GM19395 (cell line): Measurements from ENCODE around the gene CAPN2.
"Not testable (repeated sequence)": the region's sequence is repeated elsewhere in the genome, so short reads cannot be mapped to it uniquely, and the experiment has no call there.

Experiments used
- ATAC-seq: cut with Tn5 transposase; IDR thresholded peaks from one replicate; pipeline ENCODE4 v1.9.1; 2021; ENCODE audit warnings: mild to moderate bottlenecking, moderate library complexity; ENCODE audit not compliant: unreplicated experiment

The CAPN2 gene

DNA sequence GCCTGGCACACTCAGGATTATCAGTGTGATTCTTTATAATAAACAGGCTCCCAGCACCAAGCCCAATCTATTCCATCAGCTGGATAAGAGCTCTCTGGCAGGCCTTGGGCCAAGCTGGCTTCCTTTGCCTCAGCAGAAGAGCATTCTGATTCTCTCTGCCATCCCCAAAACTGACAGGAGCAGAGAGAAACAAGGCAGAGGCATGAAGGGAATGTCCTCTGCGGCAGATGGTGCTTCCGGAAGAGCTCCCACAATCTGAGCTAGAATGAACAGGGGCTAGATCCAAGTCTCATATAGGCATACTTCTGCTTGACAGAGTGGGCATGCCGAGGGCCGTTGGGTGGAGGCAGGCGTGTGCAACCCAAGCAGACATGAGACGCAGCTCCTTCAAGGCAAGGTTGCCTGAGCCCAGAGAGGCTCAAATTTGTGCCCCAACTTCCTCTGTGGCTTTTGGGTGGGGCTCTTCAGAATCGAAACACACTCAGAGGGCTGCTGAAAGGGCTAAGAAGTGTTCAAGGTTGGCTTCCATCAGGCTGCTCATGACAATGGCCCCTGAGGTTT is 4.0 kb downstream of the CAPN2 start:
- peak; percentile 70 for ATAC-seq

DNA sequence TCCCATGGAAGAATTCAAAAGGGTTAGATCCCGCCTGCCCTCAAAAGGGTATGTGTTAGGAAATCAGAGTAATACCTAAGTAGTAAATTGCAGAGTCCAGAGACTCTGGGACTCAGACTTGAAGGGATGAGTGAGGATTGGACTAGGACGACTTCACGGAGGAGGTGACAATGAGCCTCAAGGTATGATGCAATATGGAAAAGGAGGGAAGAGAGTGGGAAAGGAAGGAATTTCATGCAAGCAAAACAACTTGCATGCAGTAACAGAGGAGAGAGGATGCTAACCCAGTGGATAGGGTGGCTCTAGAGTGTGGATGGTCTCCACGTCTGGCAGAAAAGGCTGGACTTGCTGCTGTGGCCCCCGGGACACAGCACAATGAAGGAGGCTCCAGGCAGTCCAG is 4.8 kb downstream of the CAPN2 start:
- ATAC-seq: no peak

DNA sequence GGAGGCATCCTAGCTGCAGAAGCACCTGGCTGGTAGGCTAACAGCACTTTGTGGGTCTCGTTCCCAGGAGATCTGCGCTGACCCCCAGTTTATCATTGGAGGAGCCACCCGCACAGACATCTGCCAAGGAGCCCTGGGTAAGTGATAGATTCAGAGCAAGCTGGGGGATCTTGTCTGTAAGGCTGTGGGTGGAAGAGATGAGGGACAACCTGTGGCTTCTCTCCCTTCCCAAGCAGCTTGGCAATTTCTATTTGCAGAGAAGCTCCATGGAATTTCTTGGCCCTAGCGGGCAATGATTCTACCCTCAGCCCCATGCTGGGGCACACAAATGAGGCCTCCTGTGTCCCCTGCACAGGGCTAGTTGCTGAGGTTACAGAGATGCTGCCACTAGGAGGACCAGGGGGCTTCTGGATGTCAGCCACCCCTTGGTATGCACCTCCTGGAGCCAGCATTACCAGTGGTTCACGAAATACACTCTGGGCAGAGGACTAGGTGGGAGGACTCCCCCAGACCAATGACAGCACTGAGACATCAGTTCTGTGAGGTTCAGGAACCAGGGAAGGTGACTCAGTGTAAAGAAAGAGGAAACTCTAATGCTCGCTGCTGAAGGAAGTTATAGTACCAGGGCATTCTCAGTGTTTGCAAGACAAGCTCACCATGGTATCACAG is 5.5 kb downstream of the CAPN2 start:
- ATAC-seq: no peak

DNA sequence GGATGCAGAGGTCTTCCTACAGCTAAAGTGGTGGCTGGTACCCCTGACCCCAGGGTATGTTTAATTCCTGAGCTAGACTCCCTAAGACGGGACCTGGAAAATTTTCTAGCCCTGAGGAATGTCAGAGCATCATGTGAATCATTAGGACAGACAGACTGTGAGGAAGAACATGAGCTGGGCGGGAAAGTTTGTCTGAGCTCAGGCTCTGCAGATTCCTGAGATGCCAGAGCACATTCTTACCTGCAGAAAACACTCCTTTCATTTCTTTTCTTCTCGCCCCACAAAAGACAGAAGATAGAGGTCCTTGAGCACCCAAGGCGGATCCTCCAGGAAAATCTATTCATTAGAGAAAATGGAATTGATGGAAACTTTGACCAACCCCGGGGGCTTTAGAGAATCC is 6.5 kb downstream of the CAPN2 start:
- no peak for ATAC-seq

DNA sequence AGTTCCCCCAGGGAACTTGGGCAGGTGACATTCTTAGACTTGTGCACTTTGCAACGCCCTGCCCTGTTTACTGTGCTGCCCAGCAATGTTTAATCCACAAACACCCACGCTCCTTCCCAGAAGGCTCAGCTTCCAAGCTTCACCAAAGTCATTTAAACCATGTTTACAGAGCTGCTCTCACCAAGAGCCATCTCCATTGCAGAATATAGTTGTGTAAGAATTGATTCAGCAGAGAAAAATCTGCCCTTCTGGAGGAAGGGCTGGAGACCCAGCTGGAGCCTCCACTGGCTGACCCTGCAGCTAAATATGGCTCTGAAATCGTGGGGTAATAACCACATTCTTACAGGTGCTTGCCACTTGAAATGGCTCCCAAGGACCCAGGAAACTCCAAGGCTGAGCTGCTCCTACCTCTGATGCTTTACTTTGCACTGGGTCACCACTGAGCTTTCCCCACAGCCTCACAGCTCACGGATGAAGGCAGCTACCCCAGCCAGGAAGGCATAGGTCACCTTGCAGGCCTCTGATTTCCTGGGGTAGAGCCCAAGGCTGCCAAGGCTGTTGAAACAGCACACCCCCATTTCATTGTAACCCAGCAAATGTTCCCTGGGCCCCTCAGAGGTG is 8.7 kb downstream of the CAPN2 start:
- ATAC-seq: no peak

DNA sequence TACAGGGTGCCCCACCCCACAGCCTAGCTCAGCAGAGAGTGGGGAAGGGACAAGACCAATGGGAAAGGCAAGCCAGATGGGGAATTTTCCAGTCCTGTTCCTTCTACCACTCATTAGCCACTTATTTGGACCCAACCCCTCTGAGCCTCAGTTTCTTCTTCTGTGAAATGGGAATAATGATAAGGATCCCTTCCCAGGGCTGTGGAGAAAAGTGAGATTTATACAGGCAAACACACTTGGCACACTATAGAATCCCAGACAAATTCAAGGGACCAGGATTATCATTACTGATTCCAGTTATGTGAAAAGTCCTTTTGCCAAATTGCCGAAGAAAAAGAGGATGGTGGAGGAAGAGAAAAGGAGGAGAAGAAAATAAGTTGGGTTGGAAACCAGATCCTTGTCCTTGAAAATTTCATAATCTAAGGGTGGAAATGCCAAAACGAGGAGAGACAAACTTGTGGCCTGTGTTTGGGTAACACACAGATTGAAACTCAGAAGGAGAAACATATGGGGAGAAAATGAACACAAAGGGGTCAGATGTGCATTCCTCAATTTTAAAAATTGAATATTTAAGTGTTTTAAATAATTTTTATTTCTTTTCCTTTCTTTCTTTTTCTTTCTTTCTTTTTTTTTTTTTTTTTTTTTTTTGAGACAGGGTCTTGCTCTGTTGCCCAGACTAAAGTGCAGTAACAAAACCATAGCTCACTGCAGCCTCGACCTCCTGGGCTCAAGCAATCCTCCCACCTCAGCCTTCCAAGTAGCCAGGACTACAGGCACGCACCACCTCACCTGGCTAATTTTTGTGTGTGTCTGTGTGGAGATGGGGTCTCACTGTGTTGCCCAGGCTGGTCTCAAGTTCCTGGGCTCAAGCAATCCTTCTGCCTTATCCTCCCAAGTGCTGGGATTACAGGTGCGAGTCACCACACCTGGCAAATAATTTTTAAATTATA is 9.6 kb downstream of the CAPN2 start:
- ATAC-seq: no peak

DNA sequence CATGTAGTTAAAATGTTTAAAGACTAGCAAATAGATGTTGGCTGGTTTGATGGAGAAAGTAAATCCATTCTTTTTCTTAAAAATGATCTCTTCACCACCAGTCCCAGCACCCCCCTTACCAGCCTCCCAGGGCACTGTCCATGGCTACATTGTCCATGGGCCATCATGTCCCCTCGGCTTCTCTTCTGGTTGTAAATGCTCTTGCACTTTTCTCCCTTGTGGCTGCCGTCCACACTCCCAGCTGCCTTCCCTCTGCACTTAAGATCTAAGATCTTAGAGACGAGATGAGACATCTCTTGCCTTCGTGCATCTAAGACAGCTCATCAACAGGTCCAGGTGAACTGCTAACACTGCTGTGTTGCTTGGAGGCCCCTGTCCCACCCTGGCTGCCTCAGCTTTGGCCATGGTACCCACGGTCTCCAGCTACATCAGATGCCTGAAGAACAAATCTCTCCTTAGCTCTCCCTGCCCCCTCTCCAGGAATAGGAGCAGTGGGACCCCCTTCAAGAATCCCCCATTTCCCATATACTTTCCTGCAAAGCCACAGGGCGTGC is 11.1 kb downstream of the CAPN2 start:
- no peak for ATAC-seq

DNA sequence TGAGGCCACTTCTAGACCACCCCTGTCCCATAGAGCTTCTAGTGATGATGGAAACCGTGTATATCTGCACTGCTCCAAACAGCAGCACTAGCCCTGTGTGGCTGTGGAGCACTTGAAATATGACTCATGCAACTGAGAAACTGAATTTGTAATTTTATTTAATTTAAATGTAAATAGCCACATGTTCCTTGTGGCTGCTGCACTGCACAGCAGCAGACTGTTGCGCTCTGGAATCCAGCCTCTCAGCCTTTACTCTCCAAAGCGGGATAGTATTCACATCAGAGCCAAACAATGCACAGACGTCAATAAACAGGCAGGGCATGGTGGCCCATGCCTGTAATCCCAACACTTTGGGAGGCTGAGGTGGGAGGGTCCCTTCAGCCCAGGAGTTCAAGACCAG is 12.0 kb downstream of the CAPN2 start:
- no peak for ATAC-seq

DNA sequence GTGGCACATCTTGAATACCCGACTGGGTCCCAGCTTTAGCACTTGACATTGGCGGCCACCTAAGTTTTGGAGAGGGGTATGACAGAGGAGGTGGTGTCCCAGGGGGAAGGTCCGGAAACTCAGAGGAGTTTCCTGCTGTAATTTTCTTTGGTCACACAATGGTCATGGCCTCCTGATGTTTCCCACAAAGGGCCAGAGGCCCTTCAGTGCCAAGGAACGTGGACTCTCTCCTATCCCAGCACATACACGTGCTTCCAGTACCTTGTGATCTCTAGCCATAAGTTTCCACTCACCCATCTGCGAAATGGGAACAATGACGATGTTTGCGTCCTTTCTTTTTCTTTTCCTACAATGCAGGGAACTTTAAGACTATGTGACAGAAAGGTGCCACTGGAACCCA is 13.2 kb downstream of the CAPN2 start:
- ATAC-seq: no peak

DNA sequence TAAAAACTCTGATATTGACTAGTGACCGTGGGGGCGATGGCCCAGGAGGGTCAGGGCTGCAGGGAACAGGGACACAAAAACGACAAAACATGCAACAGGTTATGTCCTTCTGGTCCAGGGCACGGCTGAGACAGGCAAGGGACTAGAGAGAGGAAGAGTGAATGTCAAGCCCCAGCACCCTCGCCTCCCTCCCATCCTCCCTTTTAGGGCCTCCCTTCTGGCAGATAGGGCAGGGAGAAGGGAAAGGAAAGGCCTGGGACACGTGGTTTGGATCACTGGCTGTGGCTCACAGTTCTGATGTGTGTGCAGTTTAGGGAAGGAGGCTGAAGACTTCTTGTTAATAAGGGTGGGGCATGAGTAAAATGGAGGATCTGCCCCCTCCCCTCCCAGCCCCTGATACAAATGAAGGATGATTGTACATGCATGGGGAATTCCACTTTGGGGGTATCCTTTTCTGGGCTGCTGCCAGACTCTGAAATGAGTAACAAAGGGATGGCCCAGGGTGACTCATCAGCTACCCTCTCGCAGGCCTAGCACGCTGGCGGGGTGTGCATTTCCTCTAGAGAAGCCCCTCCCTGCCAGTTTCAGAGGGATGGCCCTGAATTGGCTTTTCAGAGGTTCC is 14.2 kb downstream of the CAPN2 start:
- peak; percentile 94 for ATAC-seq

DNA sequence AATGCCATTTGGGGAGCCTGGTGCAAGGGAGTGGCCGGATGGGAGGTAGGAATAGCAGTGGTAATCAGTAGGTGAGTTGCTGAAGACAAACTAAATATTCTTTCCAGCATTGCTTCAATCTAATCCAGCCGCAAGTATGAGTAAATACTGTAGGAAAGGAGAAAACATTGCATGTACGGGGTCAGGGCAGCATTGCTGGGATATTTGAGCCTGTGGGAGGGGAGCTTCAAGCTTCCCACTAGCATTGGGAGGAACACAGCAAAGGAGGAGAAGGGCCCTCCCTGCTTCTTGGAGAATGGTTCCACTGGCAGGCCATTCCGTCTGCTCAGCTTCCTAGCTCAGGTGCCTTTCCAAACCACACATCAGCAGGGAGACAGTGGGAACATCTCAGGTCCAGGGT is 15.2 kb downstream of the CAPN2 start:
- no peak for ATAC-seq

DNA sequence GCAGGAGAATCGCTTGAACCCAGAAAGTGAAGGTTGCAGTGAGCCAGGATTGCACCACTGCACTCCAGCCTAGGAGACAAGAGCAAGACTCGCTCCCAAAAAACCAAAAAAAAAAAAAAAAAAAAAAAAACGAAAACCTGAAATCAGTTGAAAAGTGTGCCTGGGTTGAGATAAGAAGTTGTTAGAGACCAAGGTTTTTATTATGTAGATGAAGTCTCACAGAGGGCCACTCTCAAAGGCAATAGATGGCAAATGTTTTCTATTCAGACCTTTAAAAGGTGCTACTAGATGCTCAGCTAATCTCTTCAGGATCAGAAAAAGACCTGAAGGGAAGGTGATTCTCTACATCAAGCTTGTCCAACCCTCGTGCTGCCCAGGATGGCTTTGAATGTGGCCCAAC is 17.6 kb downstream of the CAPN2 start:
- no peak for ATAC-seq

DNA sequence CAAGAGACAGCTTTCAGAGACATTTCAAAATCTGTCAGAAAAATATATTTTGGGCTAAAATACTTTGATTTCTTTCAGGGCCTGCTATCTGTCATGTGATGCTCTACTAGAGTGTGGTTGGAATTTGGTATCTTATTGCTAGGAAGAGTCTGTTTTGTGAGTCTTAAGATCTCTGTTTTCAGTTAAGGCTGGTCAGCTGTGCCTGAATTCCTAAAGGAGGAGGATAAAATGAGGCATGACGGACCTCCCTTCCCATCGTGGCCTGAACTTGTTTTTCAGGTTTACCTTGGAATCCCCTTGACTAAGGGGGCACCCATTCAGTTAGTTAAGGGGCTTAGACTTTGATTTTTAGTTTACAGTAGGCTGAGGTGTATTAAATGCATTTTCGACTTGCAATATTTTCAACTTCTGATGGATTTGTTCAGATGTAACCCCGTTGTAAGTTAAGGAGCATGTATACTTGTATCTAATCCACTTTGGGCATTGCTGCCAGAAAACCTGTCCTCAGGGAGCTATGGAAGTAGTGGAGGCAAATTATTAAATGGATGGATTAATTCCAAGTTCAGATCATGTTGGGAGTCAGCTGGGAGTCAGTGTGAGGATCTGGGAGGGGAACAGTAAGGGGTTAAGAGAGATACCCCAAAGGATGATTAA is 18.3 kb downstream of the CAPN2 start:
- ATAC-seq: no peak

DNA sequence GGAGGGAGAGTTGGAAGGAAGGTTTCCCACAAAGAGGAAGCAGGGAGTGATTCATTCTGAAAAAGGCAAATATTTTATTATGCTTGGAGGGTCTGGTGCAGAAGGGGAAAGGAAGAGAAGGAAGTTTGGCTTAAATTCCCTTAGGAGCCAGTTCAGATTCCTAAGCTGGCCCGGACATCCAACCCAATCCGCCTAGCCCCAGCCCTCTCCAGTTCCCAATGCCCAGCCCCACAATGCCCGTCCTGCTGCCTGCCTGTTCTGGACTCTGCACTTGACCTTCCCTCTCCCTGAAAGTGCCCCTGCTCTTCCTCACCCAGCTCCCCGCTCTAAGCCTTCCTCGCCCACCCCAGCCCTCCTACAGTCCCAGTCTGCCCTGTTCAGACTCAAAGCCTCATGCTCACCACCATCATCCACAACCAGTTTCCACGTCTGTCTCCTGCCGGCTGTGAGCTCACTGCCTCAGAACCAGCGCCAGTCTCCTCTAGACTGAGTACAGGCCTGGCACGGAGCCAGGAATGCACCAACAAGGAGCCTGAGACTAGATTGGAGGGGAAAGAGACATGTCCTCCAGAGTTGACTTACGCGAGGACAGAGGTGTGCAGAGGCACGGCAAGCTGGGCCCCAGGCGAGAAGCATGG is 18.9 kb downstream of the CAPN2 start:
- ATAC-seq: no peak

DNA sequence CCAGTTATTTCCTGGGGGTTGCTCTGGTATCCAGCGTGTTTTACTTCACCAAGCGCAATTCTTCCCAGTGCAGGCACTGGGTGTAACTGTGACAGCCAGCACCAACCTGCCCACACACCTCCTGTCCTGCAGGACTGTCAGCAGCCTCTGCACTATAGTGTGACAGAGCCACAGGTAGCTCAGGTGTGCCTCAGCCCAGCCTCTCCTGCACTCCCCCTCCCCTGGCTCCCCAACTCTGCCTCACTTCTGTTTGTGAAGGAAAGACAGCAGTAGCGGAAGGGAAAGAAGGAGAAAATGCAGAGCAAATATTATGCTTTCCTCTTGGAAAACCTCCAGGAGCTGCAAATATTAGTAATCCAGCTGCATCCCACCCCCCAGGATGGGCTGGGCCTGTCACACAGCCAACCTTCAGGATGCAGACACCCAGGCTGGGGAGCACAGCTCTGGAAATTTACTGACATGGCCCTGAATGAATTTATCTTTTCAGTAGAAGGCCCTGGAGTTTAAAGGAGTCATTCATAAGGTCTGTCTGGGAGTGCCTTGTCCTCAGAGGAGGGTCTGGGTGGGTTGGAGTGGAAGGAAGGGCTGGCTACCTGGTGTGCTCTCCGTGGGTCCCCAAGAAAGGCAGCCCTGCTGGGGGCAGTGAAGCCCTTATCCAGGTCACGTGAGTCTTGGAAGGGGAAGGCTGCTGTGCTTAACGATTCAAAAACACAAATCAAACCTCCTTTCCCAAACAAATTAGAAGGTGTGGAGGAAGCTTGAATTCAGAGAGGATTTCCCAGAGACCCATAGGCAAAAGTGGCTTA is 20.9 kb downstream of the CAPN2 start:
- ATAC-seq: no peak

DNA sequence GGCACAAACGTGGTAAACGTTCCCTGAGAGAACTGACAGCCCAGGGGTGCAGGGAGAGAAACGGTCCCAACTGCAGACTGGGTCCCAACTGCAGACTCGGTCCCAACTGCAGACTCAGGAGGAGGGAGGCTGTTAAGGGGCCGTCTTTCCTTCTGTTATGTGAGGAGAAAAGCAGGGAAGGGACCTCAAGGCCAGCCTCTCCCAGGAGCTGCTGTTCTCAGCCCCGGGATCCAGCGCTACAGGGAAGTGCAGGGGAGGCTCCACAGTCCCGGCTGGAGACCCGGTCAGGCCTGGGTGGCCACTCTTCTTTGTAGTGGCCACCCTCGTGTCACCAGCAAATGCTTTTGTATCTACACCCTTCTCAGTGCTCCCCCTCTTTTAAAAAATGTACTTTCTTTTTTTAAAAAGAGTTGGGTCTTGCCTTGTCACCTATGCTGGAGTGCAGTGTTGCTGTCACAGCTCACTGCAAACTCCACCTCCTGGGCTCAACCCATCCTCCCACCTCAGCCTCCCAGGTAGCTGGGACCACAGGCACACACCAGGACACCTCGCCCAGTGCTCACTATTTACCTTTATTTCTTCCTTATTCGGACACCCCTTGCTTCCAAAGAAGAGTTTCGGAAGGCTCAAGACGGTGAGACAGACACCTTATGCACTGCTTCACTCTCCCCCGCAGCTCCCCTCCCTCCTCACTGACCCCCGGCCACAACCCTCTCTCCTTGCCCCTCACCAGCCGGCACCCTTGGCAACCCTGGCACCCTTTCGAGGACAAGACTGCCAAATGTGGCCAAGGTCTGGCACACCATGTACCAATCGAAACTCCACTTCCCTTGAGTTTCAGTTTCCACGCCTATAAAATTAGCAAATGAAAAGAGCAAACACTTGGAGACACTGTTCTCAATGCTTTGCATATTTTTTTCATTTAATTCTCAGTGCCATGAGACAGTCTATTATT is 21.8 kb downstream of the CAPN2 start:
- no peak for ATAC-seq

DNA sequence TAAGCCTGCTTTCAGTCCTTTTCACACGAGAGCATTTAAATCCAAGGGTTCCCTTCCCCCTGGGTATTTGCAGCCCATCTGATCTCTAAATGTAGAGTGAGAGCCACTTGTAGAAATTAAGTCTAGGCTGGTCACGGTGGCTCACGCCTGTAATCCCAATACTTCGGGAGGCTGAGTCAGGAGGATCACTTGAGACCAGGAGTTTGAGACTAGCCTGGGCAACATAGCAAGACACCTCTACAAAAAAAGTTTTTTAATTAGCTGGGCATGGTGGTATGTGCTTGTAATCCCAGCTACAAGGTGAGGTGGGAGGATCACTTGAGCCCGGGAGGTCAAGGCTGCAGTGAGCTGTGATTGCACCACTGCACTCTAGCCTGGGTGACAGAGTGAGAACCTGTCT is 24.3 kb downstream of the CAPN2 start:
- not testable (repeated sequence) for ATAC-seq

DNA sequence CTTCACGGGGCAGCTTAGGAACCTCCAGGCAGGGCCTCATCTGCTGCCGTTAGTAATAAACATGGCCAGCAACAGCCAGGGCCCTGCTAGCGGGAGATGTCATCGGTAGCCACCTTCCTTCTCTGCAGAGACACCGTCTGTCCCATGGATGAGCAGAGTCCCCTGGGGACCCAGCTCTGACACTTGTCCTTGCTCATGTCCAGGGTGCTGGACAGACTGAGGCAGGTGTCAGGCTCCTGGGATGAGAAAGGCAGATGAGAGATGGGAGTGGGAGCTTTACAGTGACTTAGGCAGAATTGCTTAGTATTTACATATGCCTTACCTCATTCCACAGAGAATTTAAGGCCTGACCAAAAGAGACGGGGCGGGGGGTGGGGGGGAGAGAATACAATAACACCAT is 25.0 kb downstream of the CAPN2 start:
- no peak for ATAC-seq
